SK-N-SH treated with all-trans-retinoic acid at 6 μM for 48 hours (cell line): ENCODE measurements around the gene MYBPC1.

Source experiments
- ARNTL ChIP-seq: fragments of 450-650 bp; formaldehyde crosslinking; IDR thresholded peaks from 2 replicates; pipeline ENCODE4 v1.5.0; 2020; ENCODE audit warnings: low read depth, mild to moderate bottlenecking, moderate library complexity, borderline replicate concordance
- CREB5 ChIP-seq: fragments of 250-450 bp; sonication (Bioruptor Pico); IDR thresholded peaks from 2 replicates; pipeline ENCODE4 v1.5.1; 2020; ENCODE audit warnings: low read depth, mild to moderate bottlenecking, moderate library complexity
- ISL1 ChIP-seq: fragments of 250-450 bp; sonication (Bioruptor Pico); IDR thresholded peaks from 2 replicates; pipeline ENCODE4 v2.1.2; 2022; ENCODE audit warnings: mild to moderate bottlenecking, moderate library complexity
- PATZ1 ChIP-seq: fragments of 250-450 bp; sonication (Bioruptor Pico); IDR thresholded peaks from 2 replicates; pipeline ENCODE4 v1.8.0; 2020; ENCODE audit warnings: mild to moderate bottlenecking, moderate library complexity, borderline replicate concordance
- POU6F1 ChIP-seq: fragments of 250-450 bp; sonication (Bioruptor Pico); IDR thresholded peaks from 2 replicates; pipeline ENCODE4 v1.8.0; 2021; ENCODE audit warnings: low read depth, mild to moderate bottlenecking, moderate library complexity, borderline replicate concordance
- PPARA ChIP-seq: fragments of 250-450 bp; sonication (Bioruptor Pico); IDR thresholded peaks from 2 replicates; pipeline ENCODE4 v1.5.0; 2020; ENCODE audit warnings: mild to moderate bottlenecking, borderline replicate concordance
- SNAI2 ChIP-seq: fragments of 250-450 bp; sonication (Bioruptor Pico); IDR thresholded peaks from 2 replicates; pipeline ENCODE4 v1.5.0; 2020; ENCODE audit warnings: mild to moderate bottlenecking, moderate library complexity
- TOX ChIP-seq: fragments of 250-450 bp; sonication (Bioruptor Pico); IDR thresholded peaks from 2 replicates; pipeline ENCODE4 v1.8.0; 2021; ENCODE audit warnings: mild to moderate bottlenecking, moderate library complexity, borderline replicate concordance
- TSHZ2 ChIP-seq: fragments of 250-450 bp; sonication (Bioruptor Pico); IDR thresholded peaks from 2 replicates; pipeline ENCODE4 v1.5.0; 2020; ENCODE audit warnings: mild to moderate bottlenecking, moderate library complexity
- ZFP3 ChIP-seq: fragments of 250-450 bp; sonication (Bioruptor Pico); IDR thresholded peaks from 2 replicates; pipeline ENCODE4 v1.5.0; 2020; ENCODE audit warnings: mild to moderate bottlenecking, moderate library complexity
- ZFP30 ChIP-seq: fragments of 450-650 bp; formaldehyde crosslinking; IDR thresholded peaks from 2 replicates; pipeline ENCODE4 v1.5.0; 2022; ENCODE audit warnings: mild to moderate bottlenecking, moderate library complexity
- ZNF565 ChIP-seq: fragments of 450-650 bp; formaldehyde crosslinking; conservative IDR thresholded peaks from 2 replicates; pipeline ENCODE4 v1.5.0; 2020; ENCODE audit warnings: low read depth, mild to moderate bottlenecking, moderate library complexity
- ZNF8 ChIP-seq: fragments of 450-650 bp; formaldehyde crosslinking; IDR thresholded peaks from 2 replicates; pipeline ENCODE4 v1.5.0; 2020; ENCODE audit warnings: mild to moderate bottlenecking, moderate library complexity

- TF ChIP-seq ZNF565 (no peak), PPARA (no peak), SNAI2 (CRISPR knock-in tag) (no peak), ARNTL (CRISPR knock-in tag) (no peak), TSHZ2 (no peak), TOX (no peak), ZFP3 (CRISPR knock-in tag) (no peak), ZNF8 (no peak), PATZ1 (no peak), POU6F1 (no peak), ZFP30 (CRISPR knock-in tag) (no peak), ISL1 (no peak), CREB5 (CRISPR knock-in tag) (no peak)
These were observed 100.2 kb downstream of the MYBPC1 start for GRCh38 chr12:101694986-101695385.
